Neutrophil (primary cell): ENCODE results near the gene RAB4A.

ENCODE experiments used
- H3K27ac ChIP-seq: fragments of 200-600 bp; sonication (generic); 2 replicates; pipeline ENCODE4 v1.5.1; 2016; ENCODE audit warnings: mild to moderate bottlenecking, moderate library complexity
- H3K27me3 ChIP-seq: fragments of 200-600 bp; sonication (generic); 2 replicates; pipeline ENCODE4 v1.6.0; 2016; ENCODE audit warnings: mild to moderate bottlenecking
- H3K36me3 ChIP-seq: fragments of 200-600 bp; sonication (generic); 2 replicates; pipeline ENCODE4 v1.5.1; 2017
- H3K4me1 ChIP-seq, 2 experiments: fragments of 200-600 bp in 1 of 2; sonication (generic) in 1 of 2; 1 replicate in 1 of 2; 2 replicates in 1 of 2; pipeline versions ENCODE4 v1.5.1 to v1.6.1; 2013 to 2016; ENCODE audit warnings: low read depth in 1 of 2, low read length in 1 of 2, mild to moderate bottlenecking in 1 of 2, moderate library complexity in 1 of 2; ENCODE audit not compliant: control insufficient read depth in 1 of 2, insufficient read depth in 1 of 2
- H3K4me3 ChIP-seq, 2 experiments: fragments of 200-600 bp in 1 of 2; sonication (generic) in 1 of 2; 1 replicate in 1 of 2; 2 replicates in 1 of 2; pipeline ENCODE4 v1.5.1; 2013 to 2016; ENCODE audit warnings: low read depth in 1 of 2, low read length in 1 of 2, mild to moderate bottlenecking in 1 of 2, moderate library complexity in 1 of 2
- H3K9me3 ChIP-seq: fragments of 200-600 bp; sonication (generic); 2 replicates; pipeline ENCODE4 v1.5.1; 2016
- CTCF ChIP-seq: fragments of 200-600 bp; sonication (generic); IDR thresholded peaks from 2 replicates; pipeline ENCODE4 v1.5.1; 2016; ENCODE audit warnings: antibody characterized with exemption

RAB4A gene, protein sequence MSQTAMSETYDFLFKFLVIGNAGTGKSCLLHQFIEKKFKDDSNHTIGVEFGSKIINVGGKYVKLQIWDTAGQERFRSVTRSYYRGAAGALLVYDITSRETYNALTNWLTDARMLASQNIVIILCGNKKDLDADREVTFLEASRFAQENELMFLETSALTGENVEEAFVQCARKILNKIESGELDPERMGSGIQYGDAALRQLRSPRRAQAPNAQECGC

DNA sequence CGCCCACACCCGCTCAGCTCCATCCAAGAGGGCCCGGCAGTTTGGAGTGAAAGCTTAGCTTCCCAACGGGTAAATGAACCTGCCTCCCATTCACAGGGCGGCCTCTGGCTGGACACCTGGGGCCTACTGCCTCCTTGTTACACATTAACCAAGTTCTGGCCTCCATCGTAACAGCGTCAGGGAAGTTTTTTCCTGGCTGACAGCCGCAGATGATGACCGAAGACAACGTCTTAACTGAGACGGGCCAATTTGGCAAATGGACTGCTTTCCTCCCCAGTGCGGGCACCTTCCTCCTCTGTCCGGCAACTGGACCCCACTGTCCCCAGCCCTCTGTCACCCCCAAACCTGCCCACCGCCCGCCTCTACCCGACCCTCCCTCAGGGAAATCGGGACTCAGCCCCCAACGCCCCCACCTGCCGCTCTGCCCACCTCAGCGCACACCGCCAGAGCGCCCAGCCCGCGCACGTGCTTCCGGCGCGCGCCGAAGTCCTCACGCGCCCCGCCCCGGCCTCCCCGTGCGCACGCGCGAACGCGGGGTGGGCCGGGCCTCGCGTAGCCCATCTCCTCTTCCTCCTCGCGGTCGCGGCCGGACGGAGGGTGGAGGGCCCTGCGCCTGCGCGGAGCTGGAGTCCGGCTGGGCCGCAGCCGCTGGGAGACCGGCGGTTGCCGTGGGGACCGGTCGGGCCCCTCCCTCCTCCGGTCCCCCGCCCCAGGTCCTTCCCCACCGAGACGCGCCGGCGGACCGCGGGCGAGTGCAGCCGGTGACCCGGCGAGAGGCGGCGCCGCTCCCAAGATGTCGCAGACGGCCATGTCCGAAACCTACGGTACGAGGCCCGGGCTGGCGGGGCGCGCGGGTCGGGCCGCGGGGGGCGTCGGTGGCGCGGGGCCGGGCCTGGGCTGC is at the start of gene RAB4A:
Gene RAB4A, plus strand, starts transcription at position 565 of the 901 bp plus-strand sequence. Its CDS starts 229 bp downstream, at position 794.
- Histone ChIP-seq H3K36me3 (no peaks in the 10 kb centered on the region), H3K27me3 (peaks cover 71% of the 10 kb centered on the region), H3K27ac (peak within 1 kb of the TSS; percentile 61), H3K4me3 (peak within 1 kb of the TSS; percentile 57 to 68), H3K9me3 (no peaks in the 10 kb centered on the region), H3K4me1 (peaks cover 33 to 41% of the 10 kb centered on the region in 2 experiments)
- peak; percentile 23 for TF ChIP-seq CTCF

GRCh38 chr1:229222081-229222480 is 48.8 kb upstream of the RAB4A start:
- no peak for TF ChIP-seq CTCF
- Histone ChIP-seq H3K4me1 (peaks cover 0 to under 1% of the 10 kb centered on the region in 2 experiments), H3K9me3 (no peaks in the 10 kb centered on the region), H3K27ac (no peak overlapping the region), H3K27me3 (no peaks in the 10 kb centered on the region), H3K36me3 (no peaks in the 10 kb centered on the region), H3K4me3 (no peak overlapping the region)

DNA sequence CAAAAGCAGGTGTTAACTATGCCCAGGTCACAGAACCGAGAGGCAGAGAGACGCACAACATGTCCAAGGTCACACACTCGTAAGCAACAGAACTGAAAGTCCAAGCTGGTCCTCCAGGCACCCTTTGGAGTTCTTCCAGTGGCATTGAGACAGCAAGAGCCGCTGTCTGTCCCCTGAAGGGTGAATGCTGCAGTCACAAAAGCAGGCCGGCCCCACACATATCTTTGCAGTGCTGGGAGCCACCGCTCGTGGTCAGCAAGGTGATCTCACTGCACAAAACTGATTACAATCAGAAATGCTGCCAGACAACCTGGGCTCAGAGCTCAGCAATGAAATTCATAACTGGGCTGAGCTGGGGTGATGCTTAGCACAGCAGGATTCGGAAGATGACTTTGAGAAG is 47.4 kb upstream of the RAB4A start:
- H3K9me3 ChIP-seq: no peaks in the 10 kb centered on the region
- peaks cover 5% of the 10 kb centered on the region in 2 experiments for H3K4me1 ChIP-seq
- no peaks in the 10 kb centered on the region for H3K36me3 ChIP-seq
- no peak overlapping the region for H3K4me3 ChIP-seq
- no peak overlapping the region for H3K27ac ChIP-seq
- H3K27me3 ChIP-seq: no peaks in the 10 kb centered on the region
- no peak for TF ChIP-seq CTCF

- H3K36me3 ChIP-seq: no peaks in the 10 kb centered on the region
- no peak overlapping the region for H3K27ac ChIP-seq
- H3K27me3 ChIP-seq: peaks cover 5% of the 10 kb centered on the region
- H3K4me1 ChIP-seq: peaks cover 5 to 10% of the 10 kb centered on the region in 2 experiments
- no peaks in the 10 kb centered on the region for H3K9me3 ChIP-seq
- no peak overlapping the region for H3K4me3 ChIP-seq
- TF ChIP-seq CTCF: no peak
These were observed 46.6 kb upstream of the RAB4A start for GRCh38 chr1:229224308-229224707.

- no peaks in the 10 kb centered on the region for H3K36me3 ChIP-seq
- H3K4me3 ChIP-seq: no peak overlapping the region
- TF ChIP-seq CTCF: no peak
- peaks cover 11 to 14% of the 10 kb centered on the region in 2 experiments for H3K4me1 ChIP-seq
- no peak overlapping the region for H3K27ac ChIP-seq
- no peaks in the 10 kb centered on the region for H3K9me3 ChIP-seq
- peaks cover 16% of the 10 kb centered on the region for H3K27me3 ChIP-seq
These were observed 45.6 kb upstream of the RAB4A start for GRCh38 chr1:229225331-229225782.
